SK-N-SH (cell line): ENCODE measurements around the gene CKB. TPM values are rescaled to one million over a fixed set of nuclear protein-coding genes. Genes with fewer than 3 reads are reported as not detected.

Experiments
- CTCF ChIA-PET: fragments of 300-600, 350-600 bp; formaldehyde crosslinking; extraction: SDS; loops from one replicate; lab custom pipeline; 2021; lab: Yijun Ruan, JAX
- POLR2A ChIA-PET: fragments of 350-600 bp; sonication (Branson Sonifier 250); formaldehyde crosslinking; extraction: SDS; loops from one replicate; lab custom pipeline; 2020; ENCODE audit warnings: antibody characterized with exemption, inconsistent platforms; lab: Yijun Ruan, JAX
- DNase-seq: peaks from one replicate; pipeline ENCODE4 v3.0.0; 2012
- H2AFZ ChIP-seq: fragments of 200-600 bp; sonication (generic); 2 replicates; pipeline ENCODE4 v1.8.1; 2016; ENCODE audit warnings: antibody characterized with exemption, mild to moderate bottlenecking, low read depth
- H3F3A ChIP-seq: fragments of 200-600 bp; sonication (generic); replicated peaks from 2 replicates; pipeline ENCODE3; 2016; ENCODE audit warnings: antibody characterized with exemption, mild to moderate bottlenecking; ENCODE audit not compliant: insufficient read depth
- H3K27ac ChIP-seq, 2 experiments: fragments of 200-500 bp in 1 of 2; fragments of 200-600 bp in 1 of 2; sonication (Bioruptor generic) in 1 of 2; sonication (generic), shearing (Covaris generic) in 1 of 2; 2 replicates each; pipeline versions ENCODE4 v1.5.1 to v1.6.1; 2014 to 2016; ENCODE audit warnings: low read depth in 2 of 2, inconsistent platforms in 1 of 2, low read length in 1 of 2, mild to moderate bottlenecking in 1 of 2, mixed read lengths in 1 of 2
- H3K27me3 ChIP-seq: fragments of 200-600 bp; sonication (generic), shearing (Covaris generic); 2 replicates; pipeline ENCODE4 v1.6.1; 2016; ENCODE audit warnings: mixed run types; ENCODE audit not compliant: insufficient read depth
- H3K36me3 ChIP-seq, 2 experiments: fragments of 200-500 bp in 1 of 2; fragments of 200-600 bp in 1 of 2; sonication (Bioruptor generic) in 1 of 2; sonication (generic) in 1 of 2; replicated peaks in 1 of 2; 2 replicates each; pipeline versions ENCODE3 to v1.5.1; 2014 to 2016; ENCODE audit warnings: low read length in 1 of 2, mild to moderate bottlenecking in 1 of 2; ENCODE audit not compliant: insufficient read depth in 2 of 2, control insufficient read depth in 1 of 2
- H3K4me1 ChIP-seq, 2 experiments: fragments of 200-500 bp in 1 of 2; fragments of 200-600 bp in 1 of 2; sonication (Bioruptor generic) in 1 of 2; sonication (generic), shearing (Covaris generic) in 1 of 2; 2 replicates each; pipeline versions ENCODE4 v1.5.1 to v1.6.1; 2014 to 2016; ENCODE audit warnings: low read depth in 1 of 2, low read length in 1 of 2, mixed run types in 1 of 2; ENCODE audit not compliant: insufficient read depth in 2 of 2, control insufficient read depth in 1 of 2
- H3K4me2 ChIP-seq: fragments of 200-600 bp; sonication (generic), shearing (Covaris generic); 2 replicates; pipeline ENCODE4 v1.6.1; 2017; ENCODE audit warnings: mixed run types
- H3K4me3 ChIP-seq, 2 experiments: fragments of 200-500 bp in 1 of 2; fragments of 200-600 bp in 1 of 2; sonication (Bioruptor generic) in 1 of 2; sonication (generic), shearing (Covaris generic) in 1 of 2; 2 replicates each; pipeline versions ENCODE4 v1.5.1 to v1.8.1; 2014 to 2016; ENCODE audit warnings: low read depth in 2 of 2, inconsistent platforms in 1 of 2, low read length in 1 of 2, mild to moderate bottlenecking in 1 of 2, mixed read lengths in 1 of 2, moderate library complexity in 1 of 2
- H3K79me2 ChIP-seq: fragments of 200-600 bp; sonication (generic); 2 replicates; pipeline ENCODE4 v1.8.1; 2017; ENCODE audit warnings: mild to moderate bottlenecking; ENCODE audit not compliant: insufficient read depth
- H3K9ac ChIP-seq: fragments of 200-600 bp; sonication (generic); 2 replicates; pipeline ENCODE4 v1.6.1; 2017; ENCODE audit warnings: mixed run types
- H3K9me2 ChIP-seq: fragments of 200-600 bp; sonication (generic); 2 replicates; pipeline ENCODE4 v1.6.1; 2017; ENCODE audit warnings: mixed run types
- H3K9me3 ChIP-seq: fragments of 200-600 bp; sonication (generic); 2 replicates; pipeline ENCODE4 v1.6.1; 2017; ENCODE audit warnings: mixed run types, mild to moderate bottlenecking, moderate library complexity
- H4K20me1 ChIP-seq: fragments of 200-600 bp; sonication (generic); 2 replicates; pipeline ENCODE4 v1.6.1; 2017; ENCODE audit warnings: mild to moderate bottlenecking, mixed run types; ENCODE audit not compliant: insufficient read depth
- EP300 ChIP-seq, 2 experiments: IDR thresholded peaks; 2 replicates each; pipeline versions ENCODE4 v1.4.0 to v1.6.1; 2012; ENCODE audit warnings: borderline replicate concordance in 1 of 2, low read depth in 1 of 2, low read length in 1 of 2
- FOSL2 ChIP-seq: IDR thresholded peaks from 2 replicates; pipeline ENCODE4 v1.4.0; 2012; ENCODE audit warnings: low read depth, mild to moderate bottlenecking, moderate library complexity, borderline replicate concordance
- FOXM1 ChIP-seq: IDR thresholded peaks from 2 replicates; pipeline ENCODE4 v1.4.0; 2012; ENCODE audit warnings: low read depth, mild to moderate bottlenecking
- IRF3 ChIP-seq: fragments of 150-350 bp; IDR thresholded peaks from 2 replicates; pipeline ENCODE4 v1.6.1; 2016; ENCODE audit warnings: mild to moderate bottlenecking, low read depth, low read length
- MAX ChIP-seq: IDR thresholded peaks from 2 replicates; pipeline ENCODE4 v1.4.0; 2012; ENCODE audit warnings: low read depth
- NFIC ChIP-seq: IDR thresholded peaks from 2 replicates; pipeline ENCODE4 v1.4.0; 2012; ENCODE audit warnings: borderline replicate concordance
- NRF1 ChIP-seq: IDR thresholded peaks from 2 replicates; pipeline ENCODE4 v1.6.1; 2012; ENCODE audit warnings: low read depth, mild to moderate bottlenecking, low read length
- RCOR1 ChIP-seq: fragments of 150-350 bp; IDR thresholded peaks from 2 replicates; pipeline ENCODE4 v1.6.1; 2017; ENCODE audit warnings: antibody characterized with exemption, low read length
- RFX5 ChIP-seq: IDR thresholded peaks from 2 replicates; pipeline ENCODE4 v1.6.1; 2012; ENCODE audit warnings: mild to moderate bottlenecking, improper control_type of control experiment, low read length
- RXRA ChIP-seq: IDR thresholded peaks from 2 replicates; pipeline ENCODE4 v1.4.0; 2012; ENCODE audit warnings: low read depth, mild to moderate bottlenecking, borderline replicate concordance
- TEAD4 ChIP-seq: IDR thresholded peaks from 2 replicates; pipeline ENCODE4 v1.4.0; 2012; ENCODE audit warnings: mild to moderate bottlenecking, borderline replicate concordance; ENCODE audit not compliant: insufficient read depth
- WGBS: methylation state at CpG from one replicate; pipeline ENCODE4 v1.1.6; 2017; ENCODE audit warnings: low lambda C conversion rate; 5-methylcytosine and 5-hydroxymethylcytosine counted together
- polyA plus RNA-seq, 3 experiments: library from polyadenylated mRNA; depleted of rRNA; stranded (reverse); fragments of >200 nt; gene quantifications; 2 replicates each; pipeline ENCODE4 v1.2.3, GENCODE V29; 2012
- TF ChIP-seq, protein P1 (sequence below): IDR thresholded peaks from 2 replicates; pipeline ENCODE4 v1.6.1; 2012; ENCODE audit warnings: mild to moderate bottlenecking, low read depth, low read length, moderate library complexity
- TF ChIP-seq, protein P2 (sequence below): IDR thresholded peaks from 2 replicates; pipeline ENCODE4 v1.4.0; 2012; ENCODE audit warnings: low read depth, borderline replicate concordance

The CKB gene
- polyA plus RNA-seq, 1 of the 3 experiments (the other 2 are of a cell fraction) = 53.0 TPM

GRCh38 chr14:103502877-103503276 is 19.8 kb downstream of the CKB start:
- Histone ChIP-seq H2AFZ (no peak overlapping the region), H3K4me1 (peaks cover 0 to 6% of the 10 kb centered on the region in 2 experiments; a peak in 1 of 4 replicates), H3K9me2 (no peaks in the 10 kb centered on the region), H3K4me2 (no peak overlapping the region), H3K36me3 (peaks cover 50 to 59% of the 10 kb centered on the region in 2 experiments), H3K9ac (no peak overlapping the region), H3K4me3 (no peak overlapping the region), H4K20me1 (no peaks in the 10 kb centered on the region), H3K27ac (no peak overlapping the region)
- no peak for DNase-seq
- POLR2A ChIA-PET = no interaction called here
- 98% methylated on average over 18 of the region's 18 CpGs for WGBS
- no peak for TF ChIP-seq IRF3
- TF ChIP-seq RFX5 = no peak
- TF ChIP-seq FOSL2 = no peak
- TF ChIP-seq EP300 (IDR thresholded peaks at IDR 0.05; ENCODE audit: borderline replicate concordance in 1 of 2, low read depth in 1 of 2, low read length in 1 of 2) = no peak
- no peak for TF ChIP-seq MAX
- no peak for TF ChIP-seq RXRA
- TF ChIP-seq, protein P1, sequence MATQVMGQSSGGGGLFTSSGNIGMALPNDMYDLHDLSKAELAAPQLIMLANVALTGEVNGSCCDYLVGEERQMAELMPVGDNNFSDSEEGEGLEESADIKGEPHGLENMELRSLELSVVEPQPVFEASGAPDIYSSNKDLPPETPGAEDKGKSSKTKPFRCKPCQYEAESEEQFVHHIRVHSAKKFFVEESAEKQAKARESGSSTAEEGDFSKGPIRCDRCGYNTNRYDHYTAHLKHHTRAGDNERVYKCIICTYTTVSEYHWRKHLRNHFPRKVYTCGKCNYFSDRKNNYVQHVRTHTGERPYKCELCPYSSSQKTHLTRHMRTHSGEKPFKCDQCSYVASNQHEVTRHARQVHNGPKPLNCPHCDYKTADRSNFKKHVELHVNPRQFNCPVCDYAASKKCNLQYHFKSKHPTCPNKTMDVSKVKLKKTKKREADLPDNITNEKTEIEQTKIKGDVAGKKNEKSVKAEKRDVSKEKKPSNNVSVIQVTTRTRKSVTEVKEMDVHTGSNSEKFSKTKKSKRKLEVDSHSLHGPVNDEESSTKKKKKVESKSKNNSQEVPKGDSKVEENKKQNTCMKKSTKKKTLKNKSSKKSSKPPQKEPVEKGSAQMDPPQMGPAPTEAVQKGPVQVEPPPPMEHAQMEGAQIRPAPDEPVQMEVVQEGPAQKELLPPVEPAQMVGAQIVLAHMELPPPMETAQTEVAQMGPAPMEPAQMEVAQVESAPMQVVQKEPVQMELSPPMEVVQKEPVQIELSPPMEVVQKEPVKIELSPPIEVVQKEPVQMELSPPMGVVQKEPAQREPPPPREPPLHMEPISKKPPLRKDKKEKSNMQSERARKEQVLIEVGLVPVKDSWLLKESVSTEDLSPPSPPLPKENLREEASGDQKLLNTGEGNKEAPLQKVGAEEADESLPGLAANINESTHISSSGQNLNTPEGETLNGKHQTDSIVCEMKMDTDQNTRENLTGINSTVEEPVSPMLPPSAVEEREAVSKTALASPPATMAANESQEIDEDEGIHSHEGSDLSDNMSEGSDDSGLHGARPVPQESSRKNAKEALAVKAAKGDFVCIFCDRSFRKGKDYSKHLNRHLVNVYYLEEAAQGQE = no peak
- no peak for TF ChIP-seq FOXM1
- no peak for TF ChIP-seq NFIC
- TF ChIP-seq NRF1 = no peak
- no peak for TF ChIP-seq TEAD4
- TF ChIP-seq RCOR1 = no peak
- TF ChIP-seq, protein P2, sequence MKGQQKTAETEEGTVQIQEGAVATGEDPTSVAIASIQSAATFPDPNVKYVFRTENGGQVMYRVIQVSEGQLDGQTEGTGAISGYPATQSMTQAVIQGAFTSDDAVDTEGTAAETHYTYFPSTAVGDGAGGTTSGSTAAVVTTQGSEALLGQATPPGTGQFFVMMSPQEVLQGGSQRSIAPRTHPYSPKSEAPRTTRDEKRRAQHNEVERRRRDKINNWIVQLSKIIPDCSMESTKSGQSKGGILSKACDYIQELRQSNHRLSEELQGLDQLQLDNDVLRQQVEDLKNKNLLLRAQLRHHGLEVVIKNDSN = no peak
- TF ChIP-seq, all 33 proteins: peak for 0
- Histone ChIP-seq H3K27me3 (no peaks in the 10 kb centered on the region), H3K9me3 (no peaks in the 10 kb centered on the region), H3K79me2 (peaks cover 14% of the 10 kb centered on the region; the same call in 1 of the 2 replicates), H3F3A (peaks cover 11% of the 10 kb centered on the region)
- CTCF ChIA-PET = interaction anchor here (1.6 to 9.3 kb wide), 3 partner anchors 15 to 46 kb away, joined by 5 to 120 read pairs (median 69); no protein-coding TSS in a partner anchor
